ENCODE measurements around the gene ZNF90.
A peak's percentile ranks its signal among the peaks of the same experiment; 100 is the strongest.
"Not testable (repeated sequence)": the region's sequence is repeated elsewhere in the genome, so short reads cannot be mapped to it uniquely, and the experiment has no call there.

ZNF90 gene

GRCh38 chr19:20077791-20078463 is at the start of gene ZNF90:
ZNF90 (plus strand) TSS chr19:20078000; CDS start chr19:20078133, 133 bp downstream.
- peak; percentile 68 for DNase-seq (ENCODE audit: low read depth, low spot score)

- no peak for DNase-seq (ENCODE audit: low read depth, low spot score)
Measured at GRCh38 chr19:20028611-20029010, 49.2 kb upstream of the ZNF90 start.

GRCh38 chr19:20035935-20036334 is 41.9 kb upstream of the ZNF90 start:
- no peak for DNase-seq (ENCODE audit: low read depth, low spot score)

- no peak for DNase-seq (ENCODE audit: low read depth, low spot score)
Measured at GRCh38 chr19:20038358-20039202, 39.2 kb upstream of the ZNF90 start.

GRCh38 chr19:20039203-20039723 is 38.5 kb upstream of the ZNF90 start, which contains the start of gene ZNF682:
ZNF682 (minus strand) TSS chr19:20039505; CDS start chr19:20039345, 160 bp downstream.
- peak; percentile 89 for DNase-seq (ENCODE audit: low read depth, low spot score)

GRCh38 chr19:20044663-20045062 is 33.1 kb upstream of the ZNF90 start:
- DNase-seq (ENCODE audit: low read depth, low spot score) = no peak

- not testable (repeated sequence) for DNase-seq (ENCODE audit: low read depth, low spot score)
Measured at GRCh38 chr19:20045742-20046141, 32.1 kb upstream of the ZNF90 start.

- peak; percentile 96 for DNase-seq (ENCODE audit: low read depth, low spot score)
Measured at GRCh38 chr19:20051841-20052768, 25.7 kb upstream of the ZNF90 start.

- not testable (repeated sequence) for DNase-seq (ENCODE audit: low read depth, low spot score)
Measured at GRCh38 chr19:20058738-20059137, 19.1 kb upstream of the ZNF90 start.

GRCh38 chr19:20060282-20060681 is 17.5 kb upstream of the ZNF90 start:
- no peak for DNase-seq (ENCODE audit: low read depth, low spot score)

- DNase-seq (ENCODE audit: low read depth, low spot score) = no peak
Measured at GRCh38 chr19:20066861-20067260, 10.9 kb upstream of the ZNF90 start.

- DNase-seq (ENCODE audit: low read depth, low spot score) = no peak
Measured at GRCh38 chr19:20067943-20068342, 9.9 kb upstream of the ZNF90 start.

- DNase-seq (ENCODE audit: low read depth, low spot score) = not testable (repeated sequence)
Measured at GRCh38 chr19:20068559-20068958, 9.2 kb upstream of the ZNF90 start.

- no peak for DNase-seq (ENCODE audit: low read depth, low spot score)
Measured at GRCh38 chr19:20070691-20071090, 7.1 kb upstream of the ZNF90 start.

GRCh38 chr19:20072936-20073335 is 4.9 kb upstream of the ZNF90 start:
- no peak for DNase-seq (ENCODE audit: low read depth, low spot score)

- DNase-seq (ENCODE audit: low read depth, low spot score) = no peak
Measured at GRCh38 chr19:20078581-20079031, 806 bp downstream of the ZNF90 start.

GRCh38 chr19:20079476-20079875 is 1.7 kb downstream of the ZNF90 start:
- DNase-seq (ENCODE audit: low read depth, low spot score) = no peak

- no peak for DNase-seq (ENCODE audit: low read depth, low spot score)
Measured at GRCh38 chr19:20080656-20081055, 2.9 kb downstream of the ZNF90 start.

GRCh38 chr19:20082232-20082833 is 4.5 kb downstream of the ZNF90 start:
- DNase-seq (ENCODE audit: low read depth, low spot score) = not testable (repeated sequence)

- not testable (repeated sequence) for DNase-seq (ENCODE audit: low read depth, low spot score)
Measured at GRCh38 chr19:20082876-20083275, 5.1 kb downstream of the ZNF90 start.

- DNase-seq (ENCODE audit: low read depth, low spot score) = no peak
Measured at GRCh38 chr19:20102097-20102496, 24.3 kb downstream of the ZNF90 start.
